Measurements from ENCODE around the gene ETV5. TPM values are rescaled to one million over a fixed set of nuclear protein-coding genes. Genes with fewer than 3 reads are reported as not detected.

ETV5 gene
- total RNA-seq, 1 experiment from 2014 or later, result 16.2 TPM

- DNase-seq, result peak in 1 of 2 experiments; percentile 5
- BruUV-seq (replicated peaks), result no TSS peak
- H3K9me3 Mint-ChIP-seq (ENCODE audit: unreplicated experiment), result no peaks in the 10 kb centered on the region
- H3K4me1 Mint-ChIP-seq (ENCODE audit: low read depth, unreplicated experiment), result no peaks in the 10 kb centered on the region
- H3K27me3 ChIP-seq (replicated peaks; ENCODE audit: control insufficient read depth, insufficient read depth, low read length), result no peaks in the 10 kb centered on the region
- intact Hi-C loops (cut with micrococcal nuclease; ENCODE audit: unreplicated experiment), result no loop called here
- H3K36me3 Mint-ChIP-seq (ENCODE audit: insufficient read depth, unreplicated experiment), result peaks cover 5% of the 10 kb centered on the region
- H3K9me3 ChIP-seq, result no peaks in the 10 kb centered on the region
- no peaks in the 10 kb centered on the region for H3K36me3 ChIP-seq (ENCODE audit: control insufficient read depth, insufficient read depth, low read length)
- H3K27me3 Mint-ChIP-seq (ENCODE audit: insufficient read depth, unreplicated experiment), result no peaks in the 10 kb centered on the region
- no peak overlapping the region for H3K4me3 ChIP-seq (ENCODE audit: low read depth, low read length)
- H3K4me3 Mint-ChIP-seq (ENCODE audit: unreplicated experiment), result no peak overlapping the region
- ChIA-PET CTCF (no interaction called here), POLR2A (no interaction called here)
- 0 out of 2 replicates have a peak, but pooled peaks cover 3% of the 10 kb centered on the region for H3K4me1 ChIP-seq
- H3K27ac Mint-ChIP-seq (ENCODE audit: unreplicated experiment), result no peak overlapping the region
- no peak for TF ChIP-seq CTCF (IDR thresholded peaks at IDR 0.05; ENCODE audit: insufficient read depth in 1 of 2, low read depth in 1 of 2, low read length in 1 of 2, severe bottlenecking in 1 of 2, unreplicated experiment in 1 of 2)
These were observed 51.3 kb downstream of the ETV5 start for GRCh38 chr3:186057594-186057993.

GRCh38 chr3:186054792-186055352, 54.0 kb downstream of the ETV5 start:
- no TSS peak for BruUV-seq (replicated peaks)
- intact Hi-C loops (cut with micrococcal nuclease; ENCODE audit: unreplicated experiment), result no loop called here
- Histone ChIP-seq H3K4me1 (0 out of 2 replicates have a peak, but pooled peaks cover 3% of the 10 kb centered on the region), H3K27me3 (replicated peaks; ENCODE audit: control insufficient read depth, insufficient read depth, low read length) (no peaks in the 10 kb centered on the region), H3K36me3 (ENCODE audit: control insufficient read depth, insufficient read depth, low read length) (no peaks in the 10 kb centered on the region), H3K9me3 (no peaks in the 10 kb centered on the region), H3K4me3 (ENCODE audit: low read depth, low read length) (no peak overlapping the region)
- Mint-ChIP-seq H3K36me3 (ENCODE audit: insufficient read depth, unreplicated experiment) (peaks cover 5% of the 10 kb centered on the region), H3K9me3 (ENCODE audit: unreplicated experiment) (no peaks in the 10 kb centered on the region), H3K27ac (ENCODE audit: unreplicated experiment) (no peak overlapping the region), H3K27me3 (ENCODE audit: insufficient read depth, unreplicated experiment) (no peaks in the 10 kb centered on the region), H3K4me1 (ENCODE audit: low read depth, unreplicated experiment) (no peaks in the 10 kb centered on the region), H3K4me3 (ENCODE audit: unreplicated experiment) (no peak overlapping the region)
- CTCF ChIA-PET, result interaction anchor here (0.6 kb wide), 1 partner anchor 164 kb away, joined by 4 read pairs; no protein-coding TSS in a partner anchor
- no peak for TF ChIP-seq CTCF (IDR thresholded peaks at IDR 0.05; ENCODE audit: insufficient read depth in 1 of 2, low read depth in 1 of 2, low read length in 1 of 2, severe bottlenecking in 1 of 2, unreplicated experiment in 1 of 2)
- POLR2A ChIA-PET, result no interaction called here
- DNase-seq, result no peak

- intact Hi-C loops (cut with micrococcal nuclease; ENCODE audit: unreplicated experiment), result no loop called here
- H3K27ac Mint-ChIP-seq (ENCODE audit: unreplicated experiment), result no peak overlapping the region
- no peaks in the 10 kb centered on the region for H3K27me3 Mint-ChIP-seq (ENCODE audit: insufficient read depth, unreplicated experiment)
- H3K4me1 ChIP-seq, result 0 out of 2 replicates have a peak, but pooled peaks cover 3% of the 10 kb centered on the region
- no peaks in the 10 kb centered on the region for H3K36me3 ChIP-seq (ENCODE audit: control insufficient read depth, insufficient read depth, low read length)
- no peaks in the 10 kb centered on the region for H3K9me3 Mint-ChIP-seq (ENCODE audit: unreplicated experiment)
- no peak for TF ChIP-seq CTCF (IDR thresholded peaks at IDR 0.05; ENCODE audit: insufficient read depth in 1 of 2, low read depth in 1 of 2, low read length in 1 of 2, severe bottlenecking in 1 of 2, unreplicated experiment in 1 of 2)
- H3K4me1 Mint-ChIP-seq (ENCODE audit: low read depth, unreplicated experiment), result no peaks in the 10 kb centered on the region
- peaks cover 5% of the 10 kb centered on the region for H3K36me3 Mint-ChIP-seq (ENCODE audit: insufficient read depth, unreplicated experiment)
- ChIA-PET POLR2A (no interaction called here), CTCF (interaction anchor here (0.6 kb wide), 1 partner anchor 164 kb away, joined by 4 read pairs; no protein-coding TSS in a partner anchor)
- no peak overlapping the region for H3K4me3 Mint-ChIP-seq (ENCODE audit: unreplicated experiment)
- no peak overlapping the region for H3K4me3 ChIP-seq (ENCODE audit: low read depth, low read length)
- H3K9me3 ChIP-seq, result no peaks in the 10 kb centered on the region
- DNase-seq, result no peak
- no TSS peak for BruUV-seq (replicated peaks)
- H3K27me3 ChIP-seq (replicated peaks; ENCODE audit: control insufficient read depth, insufficient read depth, low read length), result no peaks in the 10 kb centered on the region
These were observed 54.7 kb downstream of the ETV5 start for GRCh38 chr3:186053954-186054791.

Data from Caco-2 (cell line).